T-helper 1 cell treated with Interleukin-12 subunit alpha and Interleukin-12 subunit beta and Interleukin-4 antibody, amounts not matched to agents 30 ng/mL and 1 ng/mL, for 36 hours (primary cell): ENCODE measurements around the gene PPP4C. TPM values are rescaled to one million over a fixed set of nuclear protein-coding genes. Genes with fewer than 3 reads are reported as not detected.

Source experiments
- intact Hi-C: fragments of 100-400 bp; cut with micrococcal nuclease; formaldehyde crosslinking; loops from one replicate; pipeline ENCODE4 v1.15.1; 2024
- total RNA-seq: library from RNA; stranded (reverse); gene quantifications from 2 replicates; pipeline ENCODE4 v1.2.3, GENCODE V29; 2022

The PPP4C gene
- total RNA-seq, 1 donor from 2014 or later = 147 TPM

GRCh38 chr16:30078744-30079143, 3.0 kb downstream of the PPP4C start:
- intact Hi-C loops = no loop called here

GRCh38 chr16:30079480-30079879, 3.7 kb downstream of the PPP4C start:
- intact Hi-C loops = no loop called here

- intact Hi-C loops = no loop called here
These were observed 6.8 kb downstream of the PPP4C start for GRCh38 chr16:30082545-30083090.

GRCh38 chr16:30083216-30084055, 7.6 kb downstream of the PPP4C start:
- intact Hi-C loops = no loop called here

- intact Hi-C loops = no loop called here
These were observed 8.5 kb downstream of the PPP4C start for GRCh38 chr16:30084096-30084815.

GRCh38 chr16:30084816-30085159, 9.0 kb downstream of the PPP4C start:
- intact Hi-C loops = no loop called here

- intact Hi-C loops = no loop called here
These were observed 9.5 kb downstream of the PPP4C start for GRCh38 chr16:30085247-30085646.

- intact Hi-C loops = no loop called here
These were observed 10.0 kb downstream of the PPP4C start for GRCh38 chr16:30085820-30086219.

GRCh38 chr16:30086291-30087140, 10.7 kb downstream of the PPP4C start:
- intact Hi-C loops = no loop called here

- intact Hi-C loops = no loop called here
These were observed 11.5 kb downstream of the PPP4C start for GRCh38 chr16:30087181-30087898.

GRCh38 chr16:30088237-30088831, 12.5 kb downstream of the PPP4C start:
- intact Hi-C loops = no loop called here

GRCh38 chr16:30088832-30089624, 13.2 kb downstream of the PPP4C start:
- intact Hi-C loops = no loop called here

- intact Hi-C loops = loop anchor here (1.0 to 10.0 kb wide), 3 partner anchors 281 to 564 kb away; partner anchors contain the start of genes FBRS and PRR14
These were observed 15.0 kb downstream of the PPP4C start for GRCh38 chr16:30090610-30091331.

GRCh38 chr16:30091474-30092372, 15.9 kb downstream of the PPP4C start, which contains the start of gene TBX6:
Gene TBX6, minus strand, starts transcription at chr16:30091924. Its CDS starts 731 bp downstream, at chr16:30091193.
- intact Hi-C loops = loop anchor here (1.0 to 10.0 kb wide), 7 partner anchors 15 to 563 kb away; partner anchors contain the start of genes ALDOA, CORO1A, FBRS and KCTD13

GRCh38 chr16:30092373-30093010, 16.7 kb downstream of the PPP4C start:
- intact Hi-C loops = loop anchor here (1.0 to 10.0 kb wide), 6 partner anchors 16 to 562 kb away; partner anchors contain the start of genes ALDOA, CORO1A, FBRS and KCTD13

- intact Hi-C loops = loop anchor here (10.0 kb wide), 1 partner anchor 560 kb away; the partner anchor contains the start of genes FBRS and PRR14
These were observed 18.9 kb downstream of the PPP4C start for GRCh38 chr16:30094541-30095165.
